ENCODE data around the gene GBP6. TPM values are rescaled to one million over a fixed set of nuclear protein-coding genes. Genes with fewer than 3 reads are reported as not detected.

GBP6 gene
- 0.11 TPM in 1 of 2 replicates, not detected in the other for total RNA-seq

GRCh38 chr1:89363638-89364536 lies at the start of gene GBP6:
TSS of gene GBP6 (plus strand) at chr1:89364059. CDS start at chr1:89368552, 4,493 bp downstream.

Other genes starting within 250 kb of the GBP6 start
- 17.8 and 70.3 TPM in 2 replicates for gene GBP2, start 237.9 kb upstream of the GBP6 start, total RNA-seq
- gene GBP7, start 188.1 kb upstream of the GBP6 start, total RNA-seq, result not detected in 2 replicates
- under 0.01 TPM in 1 of 2 replicates, not detected in the other for gene GBP4, start 165.1 kb upstream of the GBP6 start, total RNA-seq
- gene GBP5, start 91.2 kb upstream of the GBP6 start, total RNA-seq, result under 0.01 TPM in 1 of 2 replicates, not detected in the other
- not detected in 2 replicates for gene LRRC8B, start 160.8 kb downstream of the GBP6 start, total RNA-seq

All from placental epithelial cell (primary cell).